Stimulated activated CD4-positive, alpha-beta T cell treated with anti-CD3 and anti-CD28 coated beads, TNF-alpha, amount 100 ng/mL, for 48 hours (primary cell): ENCODE data around the gene CKAP2.
"Not testable (repeated sequence)": the region's sequence is repeated elsewhere in the genome, so short reads cannot be mapped to it uniquely, and the experiment has no call there.

Source experiments
- DNase-seq, 3 donors: peaks; one replicate each; pipeline ENCODE4 v3.0.0-alpha.2; 2020; ENCODE audit warnings: low read depth in 3 of 3

The CKAP2 gene

GRCh38 chr13:52452470-52452869, 2.8 kb upstream of the CKAP2 start:
- DNase-seq = no peak

- no peak for DNase-seq
These were observed 839 bp upstream of the CKAP2 start for GRCh38 chr13:52454459-52454819.

- peak; percentile 51 to 77 (median 53) for DNase-seq
These were observed 381 bp downstream of the CKAP2 start for GRCh38 chr13:52455677-52456041.

- no peak for DNase-seq
These were observed 4.4 kb downstream of the CKAP2 start for GRCh38 chr13:52459668-52460067.

- no peak for DNase-seq
These were observed 6.0 kb downstream of the CKAP2 start for GRCh38 chr13:52461265-52461664.

- DNase-seq = no peak
These were observed 8.2 kb downstream of the CKAP2 start for GRCh38 chr13:52463526-52463925.

GRCh38 chr13:52468487-52468886, 13.2 kb downstream of the CKAP2 start:
- not testable (repeated sequence) for DNase-seq

- not testable (repeated sequence) for DNase-seq
These were observed 25.6 kb downstream of the CKAP2 start for GRCh38 chr13:52480677-52481428.

- DNase-seq = not testable (repeated sequence)
These were observed 31.8 kb downstream of the CKAP2 start for GRCh38 chr13:52487078-52487477.

- not testable (repeated sequence) for DNase-seq
These were observed 33.5 kb downstream of the CKAP2 start for GRCh38 chr13:52488763-52489162.

GRCh38 chr13:52491015-52491414, 35.7 kb downstream of the CKAP2 start:
- DNase-seq = not testable (repeated sequence)

- not testable (repeated sequence) for DNase-seq
These were observed 39.0 kb downstream of the CKAP2 start for GRCh38 chr13:52494241-52494640.

GRCh38 chr13:52497979-52498378, 42.7 kb downstream of the CKAP2 start:
- not testable (repeated sequence) for DNase-seq

- DNase-seq = not testable (repeated sequence)
These were observed 47.0 kb downstream of the CKAP2 start for GRCh38 chr13:52502277-52502676.

GRCh38 chr13:52505843-52506242, 50.6 kb downstream of the CKAP2 start:
- not testable (repeated sequence) for DNase-seq

GRCh38 chr13:52509532-52509931, 54.3 kb downstream of the CKAP2 start:
- not testable (repeated sequence) for DNase-seq

GRCh38 chr13:52510221-52510797, 55.0 kb downstream of the CKAP2 start:
- not testable (repeated sequence) for DNase-seq

GRCh38 chr13:52511598-52511997, 56.3 kb downstream of the CKAP2 start:
- DNase-seq = not testable (repeated sequence)

- not testable (repeated sequence) for DNase-seq
These were observed 58.8 kb downstream of the CKAP2 start for GRCh38 chr13:52513957-52514596.

- not testable (repeated sequence) for DNase-seq
These were observed 68.0 kb downstream of the CKAP2 start for GRCh38 chr13:52523323-52523722.
